HEK293T (cell line): ENCODE measurements around the gene XYLT2.

ENCODE experiments used
- CTCF ChIA-PET: fragments of 350-600 bp; formaldehyde crosslinking; extraction: SDS; loops from one replicate; lab custom pipeline; 2021; ENCODE audit warnings: antibody characterized with exemption, inconsistent platforms; lab: Yijun Ruan, JAX
- POLR2A ChIA-PET: fragments of 350-600 bp; formaldehyde crosslinking; extraction: SDS; loops from one replicate; lab custom pipeline; 2020; ENCODE audit warnings: antibody characterized with exemption, inconsistent platforms; lab: Yijun Ruan, JAX
- DNase-seq: peaks from one replicate; pipeline ENCODE4 v3.0.0; 2012; ENCODE audit warnings: mixed read lengths; ENCODE audit errors: extremely low spot score
- ARNT ChIP-seq: fragments of 450-650 bp; IDR thresholded peaks from 2 replicates; pipeline ENCODE4 v1.6.1; 2017; ENCODE audit warnings: mild to moderate bottlenecking
- BHLHE40 ChIP-seq: fragments of 450-650 bp; IDR thresholded peaks from 2 replicates; pipeline ENCODE4 v1.6.1; 2016; ENCODE audit warnings: mild to moderate bottlenecking, moderate library complexity, borderline replicate concordance
- CTBP1 ChIP-seq: fragments of 450-650 bp; IDR thresholded peaks from 2 replicates; pipeline ENCODE4 v1.6.1; 2016; ENCODE audit warnings: borderline replicate concordance
- ELF4 ChIP-seq: fragments of 450-650 bp; IDR thresholded peaks from 2 replicates; pipeline ENCODE4 v1.6.1; 2017; ENCODE audit warnings: antibody characterized with exemption
- FOXA1 ChIP-seq: fragments of 450-650 bp; IDR thresholded peaks from 2 replicates; pipeline ENCODE4 v1.6.1; 2016; ENCODE audit warnings: mild to moderate bottlenecking
- FOXK2 ChIP-seq: fragments of 450-650 bp; IDR thresholded peaks from 2 replicates; pipeline ENCODE4 v1.6.1; 2016; ENCODE audit warnings: mild to moderate bottlenecking
- FOXM1 ChIP-seq: fragments of 450-650 bp; IDR thresholded peaks from 2 replicates; pipeline ENCODE4 v1.6.1; 2017; ENCODE audit warnings: mild to moderate bottlenecking, borderline replicate concordance
- HDGF ChIP-seq: fragments of 450-650 bp; IDR thresholded peaks from 2 replicates; pipeline ENCODE4 v1.6.1; 2017; ENCODE audit warnings: antibody characterized with exemption, borderline replicate concordance
- L3MBTL2 ChIP-seq: fragments of 450-650 bp; conservative IDR thresholded peaks from 2 replicates; pipeline ENCODE4 v1.6.1; 2016; ENCODE audit warnings: mild to moderate bottlenecking
- LEF1 ChIP-seq: fragments of 450-650 bp; IDR thresholded peaks from 2 replicates; pipeline ENCODE4 v1.6.1; 2017; ENCODE audit warnings: mild to moderate bottlenecking, borderline replicate concordance
- NFRKB ChIP-seq: fragments of 450-650 bp; IDR thresholded peaks from 2 replicates; pipeline ENCODE4 v1.6.1; 2016; ENCODE audit warnings: mild to moderate bottlenecking, moderate library complexity
- PKNOX1 ChIP-seq: fragments of 450-650 bp; IDR thresholded peaks from 2 replicates; pipeline ENCODE4 v1.6.1; 2016
- SP1 ChIP-seq: fragments of 450-650 bp; IDR thresholded peaks from 2 replicates; pipeline ENCODE4 v1.6.1; 2017
- SUZ12 ChIP-seq: fragments of 450-650 bp; IDR thresholded peaks from 2 replicates; pipeline ENCODE4 v1.6.1; 2016; ENCODE audit warnings: mild to moderate bottlenecking
- TARDBP ChIP-seq: fragments of 450-650 bp; IDR thresholded peaks from 2 replicates; pipeline ENCODE4 v1.6.1; 2016
- ZNF384 ChIP-seq: fragments of 450-650 bp; IDR thresholded peaks from 2 replicates; pipeline ENCODE4 v1.6.1; 2016

The XYLT2 gene

DNA sequence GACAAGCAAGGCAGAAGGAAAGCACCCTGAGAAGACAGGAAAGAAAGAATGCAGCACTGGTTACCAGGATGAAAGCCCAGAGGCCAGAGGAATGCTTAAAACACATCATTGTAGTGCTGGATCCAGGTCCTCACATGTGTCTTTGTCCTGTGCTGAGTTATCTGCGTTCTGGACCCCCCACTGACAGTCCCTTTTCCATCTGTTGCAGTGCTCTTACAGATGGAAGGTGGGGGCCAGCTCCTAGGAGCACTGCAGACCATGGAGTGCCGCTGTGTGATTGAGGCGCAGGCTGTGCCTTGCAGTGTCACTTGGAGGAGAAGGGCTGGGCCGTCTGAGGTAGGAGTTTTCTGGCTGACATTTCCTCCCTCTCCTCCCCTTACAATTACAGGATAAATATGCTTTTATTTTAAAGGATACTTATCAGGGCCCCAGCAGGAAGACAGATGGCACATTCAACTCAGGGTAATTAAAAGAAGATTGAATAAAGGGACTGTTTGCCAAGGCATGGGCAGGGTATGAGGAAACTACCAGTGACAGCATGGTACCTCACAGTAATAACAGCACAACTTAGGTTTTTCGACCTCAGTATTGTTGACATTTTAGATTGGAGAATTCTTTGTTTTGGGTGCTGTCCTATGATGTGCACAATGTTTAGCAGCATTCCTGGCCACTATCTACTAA, 30.1 kb downstream of the XYLT2 start:
- ChIA-PET POLR2A (interaction anchor here (0.9 to 1.2 kb wide), 2 partner anchors 14 to 21 kb away, joined by 3 read pairs; no protein-coding TSS in a partner anchor), CTCF (interaction anchor here (0.6 kb wide), 2 partner anchors 21 to 198 kb away, joined by 3 read pairs; no protein-coding TSS in a partner anchor)
- TF ChIP-seq TARDBP, result no peak
- no peak for TF ChIP-seq ARNT
- no peak for TF ChIP-seq HDGF
- TF ChIP-seq FOXM1, result no peak
- no peak for TF ChIP-seq SP1
- no peak for TF ChIP-seq ZNF384
- no peak for TF ChIP-seq CTBP1
- TF ChIP-seq FOXK2, result no peak
- TF ChIP-seq PKNOX1, result no peak
- no peak for TF ChIP-seq FOXA1
- TF ChIP-seq ELF4, result no peak
- no peak for TF ChIP-seq SUZ12
- no peak for TF ChIP-seq L3MBTL2
- TF ChIP-seq BHLHE40, result no peak
- TF ChIP-seq LEF1, result no peak
- no peak for TF ChIP-seq NFRKB
- no peak for DNase-seq

GRCh38 chr17:50379351-50380132, 33.6 kb downstream of the XYLT2 start:
- TF ChIP-seq SUZ12 (no peak), LEF1 (no peak), ARNT (no peak)
- POLR2A ChIA-PET, result interaction anchor here (1.1 kb wide), 1 partner anchor 18 kb away, joined by 3 read pairs; no protein-coding TSS in a partner anchor
- CTCF ChIA-PET, result interaction anchor here (2.1 kb wide), 1 partner anchor 18 kb away, joined by 7 read pairs; the partner anchor contains the start of gene LRRC59

DNA sequence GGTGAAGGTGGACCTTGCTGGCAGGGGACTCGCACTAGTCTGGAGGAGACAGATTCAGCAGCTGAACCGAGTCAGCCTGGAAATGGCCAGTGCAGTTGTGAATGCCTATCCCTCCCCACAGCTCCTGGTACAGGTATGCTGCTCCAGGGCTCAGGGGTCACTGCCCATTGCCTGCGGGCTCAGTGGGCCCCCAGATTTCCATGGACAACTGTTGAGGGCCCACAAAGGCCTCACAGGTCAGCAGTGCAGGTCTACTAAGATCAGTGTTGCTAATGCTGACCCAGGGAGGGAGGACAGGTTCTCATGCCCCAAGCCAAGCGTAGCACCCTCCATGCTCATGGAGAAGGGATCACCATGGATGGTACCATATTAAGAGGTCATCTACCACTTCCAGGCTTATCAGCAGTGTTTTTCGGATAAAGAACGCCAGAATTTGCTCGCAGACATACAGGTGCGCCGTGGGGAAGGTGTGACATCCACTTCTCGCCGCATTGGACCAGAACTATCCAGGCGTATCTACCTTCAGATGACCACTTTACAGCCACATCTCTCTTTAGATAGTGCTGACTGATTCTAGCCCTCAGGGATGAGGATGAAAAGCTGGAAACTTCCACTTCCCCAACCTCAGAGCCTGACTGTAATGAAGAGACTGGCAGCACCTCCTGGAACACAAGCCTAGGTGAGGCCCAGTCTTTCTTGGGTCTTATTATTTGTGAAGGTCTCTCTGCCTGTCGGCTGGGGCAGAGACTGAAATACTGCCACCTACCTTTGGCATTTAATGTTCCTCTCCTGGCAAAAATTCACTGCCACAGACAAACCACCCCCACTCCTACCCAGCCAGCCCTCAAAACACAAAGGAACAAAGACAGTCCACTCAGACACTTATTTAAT, 34.7 kb downstream of the XYLT2 start:
- ChIA-PET CTCF (interaction anchor here (0.7 to 2.1 kb wide), 4 partner anchors 17 to 75 kb away, joined by 3 to 7 read pairs (median 4); partner anchors contain the start of gene LRRC59), POLR2A (interaction anchor here (1.0 to 2.7 kb wide), 3 partner anchors 10 to 17 kb away, joined by 3 to 22 read pairs (median 9); partner anchors contain the start of gene LRRC59)
- no peak for DNase-seq
- TF ChIP-seq ZNF384 (no peak), ARNT (no peak), PKNOX1 (no peak), FOXA1 (no peak), L3MBTL2 (no peak), ELF4 (no peak), TARDBP (no peak), LEF1 (no peak), SP1 (no peak), NFRKB (no peak)

More at GRCh38 chr17:50379351-50380132, 33.6 kb downstream of the XYLT2 start:
- no peak for DNase-seq

DNA sequence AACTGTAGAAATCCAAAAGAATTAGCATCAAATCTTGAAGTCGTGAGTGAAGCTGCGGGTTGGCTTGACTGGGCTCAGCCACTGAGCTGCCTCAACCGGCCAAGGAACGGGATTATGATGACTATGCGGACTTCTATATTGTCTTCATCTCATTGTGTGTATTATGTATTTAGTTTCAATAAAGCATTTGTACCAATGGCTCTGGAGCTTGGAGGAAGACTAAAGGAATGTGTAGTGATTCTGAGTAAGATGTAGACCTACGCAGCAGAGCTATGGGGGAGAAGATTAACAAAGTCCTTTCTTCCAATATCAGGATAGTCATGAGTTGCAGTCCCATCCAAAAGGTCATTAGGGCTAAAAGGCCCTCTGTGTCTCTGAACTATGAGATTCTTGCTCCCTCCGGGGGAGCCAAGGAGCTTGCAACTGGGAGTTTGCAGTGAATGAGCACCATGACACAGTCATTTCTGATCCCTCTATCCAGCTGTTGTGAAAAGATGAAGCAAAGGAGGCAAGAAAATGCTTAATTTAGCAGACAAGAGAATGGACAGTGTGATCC, 35.4 kb downstream of the XYLT2 start:
- ChIA-PET CTCF (interaction anchor here (0.7 to 1.3 kb wide), 3 partner anchors 16 to 74 kb away, joined by 3 to 5 read pairs (median 3); partner anchors contain the start of gene LRRC59), POLR2A (interaction anchor here (1.0 to 2.7 kb wide), 3 partner anchors 10 to 18 kb away, joined by 3 to 22 read pairs (median 9); partner anchors contain the start of gene LRRC59)
- no peak for DNase-seq
- TF ChIP-seq FOXK2 (no peak), SUZ12 (no peak), TARDBP (no peak), ELF4 (no peak), ARNT (no peak), LEF1 (no peak), L3MBTL2 (no peak), CTBP1 (no peak)

DNA sequence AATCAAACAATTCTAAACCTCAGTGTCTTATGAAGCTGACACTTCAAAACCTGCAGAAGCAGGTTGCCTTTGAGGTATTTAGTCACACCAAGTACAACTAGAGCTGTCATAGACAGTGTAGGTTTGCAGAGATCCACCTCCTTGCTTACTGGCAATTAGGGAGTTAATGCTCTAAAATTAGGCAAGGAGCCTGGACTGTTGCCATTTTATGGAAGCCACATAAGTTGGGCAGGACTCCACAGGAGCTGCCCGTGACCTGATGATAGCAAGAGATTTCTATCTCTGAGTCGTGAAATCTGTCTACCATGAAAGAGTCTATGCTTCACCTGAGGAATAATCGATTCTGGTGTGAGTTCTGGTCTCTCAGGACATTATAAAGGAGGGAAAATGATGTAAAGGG, 36.0 kb downstream of the XYLT2 start:
- CTCF ChIA-PET, result interaction anchor here (1.1 to 1.3 kb wide), 2 partner anchors 15 to 21 kb away, joined by 3 to 5 read pairs; partner anchors contain the start of gene LRRC59

More for the DNA sequence above, 36.0 kb downstream of the XYLT2 start:
- no peak for TF ChIP-seq ZNF384
- no peak for TF ChIP-seq SUZ12
- TF ChIP-seq BHLHE40, result no peak
- no peak for TF ChIP-seq LEF1
- no peak for TF ChIP-seq ELF4
- TF ChIP-seq HDGF, result no peak
- no peak for TF ChIP-seq PKNOX1
- TF ChIP-seq FOXM1, result no peak
- TF ChIP-seq FOXK2, result no peak
- TF ChIP-seq NFRKB, result no peak
- no peak for TF ChIP-seq FOXA1
- no peak for TF ChIP-seq SP1
- no peak for TF ChIP-seq CTBP1
- TF ChIP-seq ARNT, result no peak
- TF ChIP-seq L3MBTL2, result no peak
- no peak for TF ChIP-seq TARDBP
- POLR2A ChIA-PET, result interaction anchor here (1.0 to 2.7 kb wide), 3 partner anchors 9 to 19 kb away, joined by 3 to 22 read pairs (median 9); partner anchors contain the start of gene LRRC59
- DNase-seq, result no peak
